HepG2 (cell line): Measurements from ENCODE around the gene HABP2. TPM values are rescaled to one million over a fixed set of nuclear protein-coding genes. Genes with fewer than 3 reads are reported as not detected.

ENCODE experiments used
- CSRNP1 ChIP-seq: sonication (generic); formaldehyde crosslinking; IDR thresholded peaks from 2 replicates; pipeline ENCODE4 v1.8.1; 2023; ENCODE audit warnings: mild to moderate bottlenecking, missing genetic modification reagents
- NR1H2 ChIP-seq: sonication (generic); formaldehyde crosslinking; IDR thresholded peaks from 2 replicates; pipeline ENCODE4 v1.8.1; 2022; ENCODE audit warnings: low read depth, missing genetic modification reagents, borderline replicate concordance
- NR2F6 ChIP-seq, 2 experiments: IDR thresholded peaks; 2 replicates each; pipeline ENCODE4 v1.6.1; 2016; ENCODE audit warnings: antibody characterized with exemption in 1 of 2, mild to moderate bottlenecking in 1 of 2
- PHB2 ChIP-seq: fragments of 450-650 bp; IDR thresholded peaks from 2 replicates; pipeline ENCODE4 v1.6.1; 2018; ENCODE audit not compliant: partially characterized antibody
- ZBTB40 ChIP-seq, 2 experiments: fragments of 450-650 bp in 1 of 2; sonication (generic) in 1 of 2; formaldehyde crosslinking in 1 of 2; IDR thresholded peaks; 2 replicates each; pipeline versions ENCODE4 v1.6.1 to v1.8.0; 2016 to 2022; ENCODE audit warnings: antibody characterized with exemption in 1 of 2, mild to moderate bottlenecking in 1 of 2, missing genetic modification reagents in 1 of 2
- ZBTB49 ChIP-seq: sonication (generic); formaldehyde crosslinking; IDR thresholded peaks from 2 replicates; pipeline ENCODE4 v1.4.0; 2020; ENCODE audit warnings: missing genetic modification reagents, borderline replicate concordance
- ZNF276 ChIP-seq: sonication (generic); formaldehyde crosslinking; IDR thresholded peaks from 2 replicates; pipeline ENCODE4 v1.4.0; 2020; ENCODE audit warnings: mild to moderate bottlenecking, low read depth, missing genetic modification reagents
- ZNF572 ChIP-seq: sonication (generic); formaldehyde crosslinking; IDR thresholded peaks from 2 replicates; pipeline ENCODE4 v1.5.1; 2020; ENCODE audit warnings: mild to moderate bottlenecking, missing genetic modification reagents
- ZUFSP ChIP-seq: sonication (generic); formaldehyde crosslinking; IDR thresholded peaks from 2 replicates; pipeline ENCODE4 v1.9.0; 2021; ENCODE audit warnings: missing genetic modification reagents, mild to moderate bottlenecking, borderline replicate concordance
- polyA plus RNA-seq, 8 experiments: library from polyadenylated mRNA; depleted of rRNA in 3 of 8; stranded (reverse) in 7 of 8; unstranded in 1 of 8; fragments of >200 nt; fragmentation: Illumina TruSeq in 4 of 8; extraction: Trizol in 4 of 8; gene quantifications; 2 replicates each; pipeline versions ENCODE4 v1.2.1 to v1.2.3, GENCODE V29; 2011 to 2016; ENCODE audit warnings: low read depth in 4 of 8, missing spikeins in 1 of 8, mixed read lengths in 1 of 8; ENCODE audit not compliant: insufficient read depth in 1 of 8
- total RNA-seq, 5 experiments: library from RNA; depleted of rRNA; stranded (reverse); fragments of >200 nt; fragmentation: Illumina TruSeq; extraction: Trizol; gene quantifications; 2 replicates each; pipeline ENCODE4 v1.2.3, GENCODE V29; 2016; ENCODE audit warnings: low read depth in 1 of 5

HABP2 gene
- total and polyA plus RNA-seq, 2 of the 13 experiments (the other 11 are each of a cell fraction or from before 2014, with no cell fraction given): 0.12 to 0.13 TPM

GRCh38 chr10:113619401-113619800 is 66.5 kb downstream of the HABP2 start (continued):
- TF ChIP-seq CSRNP1 (CRISPR knock-in tag) (no peak), ZNF572 (CRISPR knock-in tag) (no peak), NR2F6 (IDR thresholded peaks at IDR 0.05) (no peak), NR2F6 (CRISPR knock-in tag; IDR thresholded peaks at IDR 0.05) (no peak), PHB2 (no peak), ZBTB40 (IDR thresholded peaks at IDR 0.05) (no peak), ZBTB40 (CRISPR knock-in tag; IDR thresholded peaks at IDR 0.05) (no peak), ZBTB49 (no peak), NR1H2 (CRISPR knock-in tag) (no peak), ZUFSP (CRISPR knock-in tag) (no peak), ZNF276 (CRISPR knock-in tag) (no peak)
- TF ChIP-seq, all 625 proteins: peak for 0
